H9 (cell line): ENCODE data around the gene ANKRD42. TPM values are rescaled to one million over a fixed set of nuclear protein-coding genes. Genes with fewer than 3 reads are reported as not detected.

Experiments used
- DNase-seq: peaks from one replicate; pipeline ENCODE4 v3.0.0-alpha.2; 2017
- H2AFZ ChIP-seq: one replicate; pipeline ENCODE4 v1.6.1; 2013; ENCODE audit warnings: mild to moderate bottlenecking, low read length, control low read depth, moderate library complexity
- H2AK5ac ChIP-seq: 2 replicates; pipeline ENCODE4 v1.6.1; 2013; ENCODE audit warnings: low read length, control low read depth, mixed read lengths; ENCODE audit not compliant: insufficient read length
- H2BK120ac ChIP-seq: one replicate; pipeline ENCODE4 v1.6.1; 2013; ENCODE audit warnings: low read depth, mild to moderate bottlenecking, low read length, control low read depth, inconsistent platforms; ENCODE audit not compliant: poor library complexity, severe bottlenecking
- H2BK12ac ChIP-seq: 2 replicates; pipeline ENCODE4 v1.6.1; 2013; ENCODE audit warnings: low read length, control low read depth, mixed read lengths, low read depth; ENCODE audit not compliant: insufficient read length
- H2BK15ac ChIP-seq: 2 replicates; pipeline ENCODE4 v1.6.1; 2013; ENCODE audit warnings: low read depth, low read length, control low read depth
- H2BK20ac ChIP-seq: one replicate; pipeline ENCODE4 v1.6.1; 2013; ENCODE audit warnings: low read depth, mild to moderate bottlenecking, low read length, control low read depth, inconsistent platforms; ENCODE audit not compliant: poor library complexity, severe bottlenecking
- H2BK5ac ChIP-seq: 2 replicates; pipeline ENCODE4 v1.6.1; 2013; ENCODE audit warnings: low read length, control low read depth, mixed read lengths; ENCODE audit not compliant: insufficient read length
- H3K14ac ChIP-seq: 2 replicates; pipeline ENCODE4 v1.6.1; 2013; ENCODE audit warnings: low read length, control low read depth; ENCODE audit not compliant: insufficient read depth
- H3K18ac ChIP-seq: 2 replicates; pipeline ENCODE4 v1.6.1; 2013; ENCODE audit warnings: low read depth, mild to moderate bottlenecking, mixed read lengths, low read length, control low read depth; ENCODE audit not compliant: insufficient read length
- H3K23ac ChIP-seq: 2 replicates; pipeline ENCODE4 v1.6.1; 2013; ENCODE audit warnings: low read length, control low read depth, mixed read lengths, low read depth; ENCODE audit not compliant: insufficient read length
- H3K23me2 ChIP-seq: 2 replicates; pipeline ENCODE4 v1.6.1; 2013; ENCODE audit warnings: low read depth, mild to moderate bottlenecking, mixed read lengths, low read length, control low read depth; ENCODE audit not compliant: insufficient read length, poor library complexity, severe bottlenecking
- H3K27ac ChIP-seq: 2 replicates; pipeline ENCODE4 v1.5.1; 2013; ENCODE audit warnings: low read length, control low read depth, mixed read lengths, low read depth; ENCODE audit not compliant: insufficient read length
- H3K27me3 ChIP-seq: 2 replicates; pipeline ENCODE4 v1.6.1; 2013; ENCODE audit warnings: low read length, control low read depth, inconsistent platforms; ENCODE audit not compliant: insufficient read depth
- H3K4ac ChIP-seq: 2 replicates; pipeline ENCODE4 v1.6.1; 2013; ENCODE audit warnings: low read depth, mild to moderate bottlenecking, control low read depth, inconsistent platforms, low read length, moderate library complexity
- H3K4me1 ChIP-seq: 2 replicates; pipeline ENCODE4 v1.6.1; 2013; ENCODE audit warnings: low read length, control low read depth, inconsistent platforms; ENCODE audit not compliant: insufficient read depth
- H3K4me2 ChIP-seq: 2 replicates; pipeline ENCODE4 v1.6.1; 2013; ENCODE audit warnings: low read length, control low read depth, mixed read lengths; ENCODE audit not compliant: insufficient read length, insufficient read depth
- H3K56ac ChIP-seq: 2 replicates; pipeline ENCODE4 v1.6.1; 2013; ENCODE audit warnings: low read depth, mild to moderate bottlenecking, mixed read lengths, low read length, control low read depth; ENCODE audit not compliant: insufficient read length
- H3K79me1 ChIP-seq: 2 replicates; pipeline ENCODE4 v1.6.1; 2013; ENCODE audit warnings: low read depth, mild to moderate bottlenecking, moderate library complexity, low read length, control low read depth, inconsistent platforms; ENCODE audit not compliant: insufficient read depth, poor library complexity, severe bottlenecking
- H3K79me2 ChIP-seq: 2 replicates; pipeline ENCODE4 v1.6.1; 2013; ENCODE audit warnings: low read length, control low read depth, inconsistent platforms; ENCODE audit not compliant: insufficient read depth
- H3K9ac ChIP-seq: 2 replicates; pipeline ENCODE4 v1.6.1; 2013; ENCODE audit warnings: low read length, control low read depth, mixed read lengths; ENCODE audit not compliant: insufficient read length; ENCODE audit errors: extremely low read depth
- H3K9me3 ChIP-seq: one replicate; pipeline ENCODE4 v1.6.1; 2013; ENCODE audit warnings: low read depth, low read length, inconsistent platforms; ENCODE audit not compliant: control insufficient read depth
- H3T11ph ChIP-seq: one replicate; pipeline ENCODE4 v1.6.1; 2013; ENCODE audit warnings: mild to moderate bottlenecking, low read length, control low read depth, inconsistent platforms
- H4K20me1 ChIP-seq: one replicate; pipeline ENCODE4 v1.6.1; 2013; ENCODE audit not compliant: control insufficient read depth, insufficient read length, insufficient read depth
- H4K5ac ChIP-seq: 2 replicates; pipeline ENCODE4 v1.6.1; 2013; ENCODE audit warnings: low read depth, mild to moderate bottlenecking, mixed read lengths, low read length, control low read depth; ENCODE audit not compliant: insufficient read length
- H4K8ac ChIP-seq: replicated peaks from 2 replicates; pipeline ENCODE4 v1.6.1; 2013; ENCODE audit warnings: low read length, control low read depth, mixed read lengths, low read depth; ENCODE audit not compliant: insufficient read length
- H4K91ac ChIP-seq: 2 replicates; pipeline ENCODE4 v1.6.1; 2013; ENCODE audit warnings: low read depth, mild to moderate bottlenecking, moderate library complexity, mixed read lengths, low read length, control low read depth; ENCODE audit not compliant: insufficient read length
- H3K27ac Mint-ChIP-seq, 3 experiments: 2 replicates in 2 of 3; 3 replicates in 1 of 3; pipeline ENCODE4 v1.8.0; 2020 to 2021; ENCODE audit warnings: mixed read lengths in 3 of 3, mild to moderate bottlenecking in 1 of 3, moderate library complexity in 1 of 3
- H3K27me3 Mint-ChIP-seq: 2 replicates; pipeline ENCODE4 v1.8.0; 2021; ENCODE audit warnings: low read depth, mild to moderate bottlenecking, moderate library complexity, mixed read lengths
- H3K36me3 Mint-ChIP-seq, 3 experiments: 2 replicates in 2 of 3; 3 replicates in 1 of 3; pipeline ENCODE4 v1.8.0; 2020 to 2021; ENCODE audit warnings: low read depth in 3 of 3, mixed read lengths in 3 of 3; ENCODE audit not compliant: insufficient read depth in 1 of 3
- H3K4me1 Mint-ChIP-seq, 2 experiments: 2 replicates each; pipeline ENCODE4 v1.8.0; 2020; ENCODE audit warnings: mixed read lengths in 2 of 2
- H3K4me3 Mint-ChIP-seq, 2 experiments: 2 replicates in 1 of 2; 3 replicates in 1 of 2; pipeline ENCODE4 v1.8.0; 2020 to 2021; ENCODE audit warnings: mild to moderate bottlenecking in 2 of 2, mixed read lengths in 2 of 2, moderate library complexity in 1 of 2
- H3K9me3 Mint-ChIP-seq, 2 experiments: 2 replicates in 1 of 2; 3 replicates in 1 of 2; pipeline ENCODE4 v1.8.0; 2020; ENCODE audit warnings: mild to moderate bottlenecking in 2 of 2, mixed read lengths in 2 of 2, moderate library complexity in 1 of 2
- WGBS: extraction: QIAGEN DNeasy Blood & Tissue Kit; methylation state at CpG from one replicate; pipeline ENCODE4 v1.1.7; 2013; ENCODE audit warnings: missing lambda C conversion rate, low lambda C conversion rate, mixed read lengths; ENCODE audit not compliant: insufficient read length; ENCODE audit errors: extremely low coverage; 5-methylcytosine and 5-hydroxymethylcytosine counted together
- total RNA-seq: library from RNA; stranded (reverse); gene quantifications from 2 replicates; pipeline ENCODE4 v1.2.1, GENCODE V29; 2021
- TF ChIP-seq, protein P1 (sequence below): fragments of 200-600 bp; sonication (generic); conservative IDR thresholded peaks from 3 replicates; pipeline ENCODE4 v1.8.0; 2021; ENCODE audit warnings: antibody characterized with exemption, mild to moderate bottlenecking

Gene ANKRD42
- total RNA-seq, 1 experiment from 2014 or later = 4.9 TPM

DNA sequence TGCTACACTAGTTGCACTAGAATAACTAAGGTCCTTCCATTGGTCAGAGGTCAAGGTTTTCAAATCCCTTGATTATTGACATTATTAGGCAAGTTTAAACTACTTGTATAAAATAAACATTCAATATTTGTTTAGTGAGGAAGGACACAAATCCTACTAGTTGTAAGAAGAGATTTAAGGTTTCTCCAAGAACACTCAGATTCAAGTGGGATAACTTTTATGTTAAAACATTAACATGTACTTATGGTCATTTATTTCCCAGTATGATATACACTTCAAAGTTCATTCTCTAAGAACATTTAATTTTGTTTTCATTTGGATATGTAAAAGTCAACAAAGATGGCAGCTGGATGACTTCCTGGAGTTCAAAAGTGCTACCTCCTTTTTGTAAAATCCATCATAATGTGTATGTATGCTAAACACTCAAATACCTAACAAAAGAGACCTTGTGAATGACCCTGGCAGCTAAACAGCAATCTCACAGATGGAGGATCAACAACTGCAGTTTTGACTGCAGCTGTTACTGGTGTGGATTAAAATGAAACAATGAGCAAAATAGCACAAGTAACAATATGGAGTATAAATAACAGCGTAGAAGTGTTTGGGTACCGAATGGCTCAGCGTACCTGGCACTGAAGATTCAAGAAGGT is 91.1 kb downstream of the ANKRD42 start:
- H2BK5ac ChIP-seq = no peak overlapping the region
- no peak overlapping the region for H2AK5ac ChIP-seq
- H3K4ac ChIP-seq = no peak overlapping the region
- peaks cover 4% of the 10 kb centered on the region; the same call in 1 of the 2 replicates for H3K79me2 ChIP-seq
- H3K9ac ChIP-seq = peak overlapping the region; percentile 78
- no peak for DNase-seq
- peak overlapping the region; percentile 97 for H3K4me3 Mint-ChIP-seq
- H3K23me2 ChIP-seq = peaks cover 5% of the 10 kb centered on the region
- no peaks in the 10 kb centered on the region for H3K27me3 ChIP-seq
- peaks cover 0 to 9% (median 5%) of the 10 kb centered on the region in 3 experiments; a peak in 5 of 7 replicates for H3K36me3 Mint-ChIP-seq
- peak overlapping the region; percentile 56 to 99 (median 99); a peak in 5 of 7 replicates for H3K27ac Mint-ChIP-seq
- peaks cover 14 to 20% of the 10 kb centered on the region in 2 experiments for H3K4me1 Mint-ChIP-seq
- H2BK15ac ChIP-seq = no peak overlapping the region
- H3K4me1 ChIP-seq = no peaks in the 10 kb centered on the region
- no peak overlapping the region for H3T11ph ChIP-seq
- WGBS = no CpG with 5 or more reads among the region's 3 CpGs
- no peak overlapping the region for H3K23ac ChIP-seq
- H4K5ac ChIP-seq = no peak overlapping the region
- H3K14ac ChIP-seq = no peak overlapping the region
- H3K79me1 ChIP-seq = no peaks in the 10 kb centered on the region
- H2BK120ac ChIP-seq = no peak overlapping the region
- no peak overlapping the region for H2BK20ac ChIP-seq
- no peak overlapping the region for H3K27ac ChIP-seq
- H3K27me3 Mint-ChIP-seq = no peaks in the 10 kb centered on the region
- H3K9me3 Mint-ChIP-seq = no peaks in the 10 kb centered on the region; a peak in 1 of 5 replicates
- H3K56ac ChIP-seq = no peak overlapping the region
- no peaks in the 10 kb centered on the region for H3K9me3 ChIP-seq
- no peak overlapping the region for H2AFZ ChIP-seq
- H4K8ac ChIP-seq = no peak overlapping the region
- no peaks in the 10 kb centered on the region for H4K20me1 ChIP-seq
- H3K18ac ChIP-seq = no peak overlapping the region
- H3K4me2 ChIP-seq = peak overlapping the region; percentile 99
- no peak overlapping the region for H4K91ac ChIP-seq
- H2BK12ac ChIP-seq = no peak overlapping the region
- TF ChIP-seq, protein P1, sequence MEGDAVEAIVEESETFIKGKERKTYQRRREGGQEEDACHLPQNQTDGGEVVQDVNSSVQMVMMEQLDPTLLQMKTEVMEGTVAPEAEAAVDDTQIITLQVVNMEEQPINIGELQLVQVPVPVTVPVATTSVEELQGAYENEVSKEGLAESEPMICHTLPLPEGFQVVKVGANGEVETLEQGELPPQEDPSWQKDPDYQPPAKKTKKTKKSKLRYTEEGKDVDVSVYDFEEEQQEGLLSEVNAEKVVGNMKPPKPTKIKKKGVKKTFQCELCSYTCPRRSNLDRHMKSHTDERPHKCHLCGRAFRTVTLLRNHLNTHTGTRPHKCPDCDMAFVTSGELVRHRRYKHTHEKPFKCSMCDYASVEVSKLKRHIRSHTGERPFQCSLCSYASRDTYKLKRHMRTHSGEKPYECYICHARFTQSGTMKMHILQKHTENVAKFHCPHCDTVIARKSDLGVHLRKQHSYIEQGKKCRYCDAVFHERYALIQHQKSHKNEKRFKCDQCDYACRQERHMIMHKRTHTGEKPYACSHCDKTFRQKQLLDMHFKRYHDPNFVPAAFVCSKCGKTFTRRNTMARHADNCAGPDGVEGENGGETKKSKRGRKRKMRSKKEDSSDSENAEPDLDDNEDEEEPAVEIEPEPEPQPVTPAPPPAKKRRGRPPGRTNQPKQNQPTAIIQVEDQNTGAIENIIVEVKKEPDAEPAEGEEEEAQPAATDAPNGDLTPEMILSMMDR = no peak
